H1 (cell line): ENCODE results near the gene DENND2A. TPM values are rescaled to one million over a fixed set of nuclear protein-coding genes. Genes with fewer than 3 reads are reported as not detected.

Source experiments
- CTCF ChIA-PET: fragments of 300-600 bp; sonication (Branson Sonifier 250); formaldehyde crosslinking; loops from one replicate; lab custom pipeline; 2021; ENCODE audit not compliant: partially characterized antibody; lab: Charles Lee
- POLR2A ChIA-PET: fragments of 300-600 bp; sonication (Branson Sonifier 250); formaldehyde crosslinking; loops from one replicate; lab custom pipeline; 2021; ENCODE audit warnings: inconsistent platforms; ENCODE audit not compliant: partially characterized antibody; lab: Charles Lee
- DNase-seq, 2 experiments: peaks; one replicate each; pipeline versions ENCODE4 v3.0.0 to v3.0.0-alpha.2; 2010 to 2022; ENCODE audit warnings: low spot score in 2 of 2, low read depth in 1 of 2, mixed read lengths in 1 of 2
- FAIRE-seq: peaks from 2 replicates; lab custom pipeline; 2011; peaks lifted over from hg19 to GRCh38; lab: Jason Lieb, UNC
- H2AFZ ChIP-seq: 2 replicates; pipeline ENCODE4 v1.8.1; 2012; ENCODE audit warnings: low read length, inconsistent platforms
- H2AK5ac ChIP-seq: 2 replicates; pipeline ENCODE4 v1.6.1; 2013; ENCODE audit warnings: low read depth, low read length
- H2BK120ac ChIP-seq: replicated peaks from 2 replicates; pipeline ENCODE3; 2013; ENCODE audit warnings: low read depth, low read length, inconsistent platforms
- H2BK12ac ChIP-seq: 2 replicates; pipeline ENCODE4 v1.6.1; 2013; ENCODE audit warnings: low read depth, low read length
- H2BK15ac ChIP-seq: 2 replicates; pipeline ENCODE4 v1.6.1; 2013; ENCODE audit warnings: low read length
- H2BK20ac ChIP-seq: 2 replicates; pipeline ENCODE4 v1.6.1; 2013; ENCODE audit warnings: low read length
- H2BK5ac ChIP-seq: 2 replicates; pipeline ENCODE4 v1.6.1; 2013; ENCODE audit warnings: low read depth, low read length
- H3K14ac ChIP-seq: 2 replicates; pipeline ENCODE4 v1.6.1; 2013; ENCODE audit warnings: inconsistent platforms; ENCODE audit not compliant: insufficient read length
- H3K18ac ChIP-seq: 2 replicates; pipeline ENCODE4 v1.6.1; 2013; ENCODE audit warnings: low read length; ENCODE audit errors: extremely low read depth
- H3K23ac ChIP-seq: 2 replicates; pipeline ENCODE4 v1.6.1; 2013; ENCODE audit warnings: inconsistent platforms; ENCODE audit not compliant: insufficient read length
- H3K23me2 ChIP-seq: 2 replicates; pipeline ENCODE4 v1.6.1; 2013; ENCODE audit warnings: low read depth, low read length
- H3K27ac ChIP-seq: 2 replicates; pipeline ENCODE4 v1.6.1; 2011; ENCODE audit warnings: low read depth, low read length, inconsistent platforms
- H3K27me3 ChIP-seq, 4 experiments: replicated peaks in 1 of 4; 1 replicate in 1 of 4; 2 replicates in 3 of 4; pipeline versions ENCODE4 v1.6.1 to v1.8.1; 2011 to 2013; ENCODE audit warnings: low read length in 3 of 4, mild to moderate bottlenecking in 3 of 4, inconsistent platforms in 2 of 4, mixed read lengths in 2 of 4, moderate library complexity in 1 of 4; ENCODE audit not compliant: control insufficient read depth in 3 of 4, insufficient read depth in 3 of 4; ENCODE audit errors: extremely low read depth in 1 of 4
- H3K36me3 ChIP-seq, 4 experiments: 2 replicates each; pipeline versions ENCODE4 v1.6.1 to v1.8.1; 2011 to 2013; ENCODE audit warnings: mild to moderate bottlenecking in 4 of 4, low read length in 3 of 4, moderate library complexity in 2 of 4, control low read depth in 1 of 4, inconsistent platforms in 1 of 4; ENCODE audit not compliant: insufficient read depth in 4 of 4, control insufficient read depth in 2 of 4
- H3K4ac ChIP-seq: replicated peaks from 2 replicates; pipeline ENCODE3; 2013; ENCODE audit warnings: low read length, low read depth, mixed read lengths, inconsistent platforms; ENCODE audit not compliant: insufficient read length
- H3K4me1 ChIP-seq, 4 experiments: replicated peaks in 1 of 4; 1 replicate in 1 of 4; 2 replicates in 3 of 4; pipeline versions ENCODE4 v1.6.1 to v1.8.1; 2011 to 2013; ENCODE audit warnings: low read length in 3 of 4, inconsistent platforms in 2 of 4, mixed read lengths in 1 of 4; ENCODE audit not compliant: insufficient read depth in 4 of 4, control insufficient read depth in 3 of 4
- H3K4me2 ChIP-seq, 2 experiments: 2 replicates each; pipeline versions ENCODE4 v1.6.1 to v1.8.1; 2011 to 2013; ENCODE audit warnings: low read depth in 2 of 2, low read length in 2 of 2, control low read depth in 1 of 2, inconsistent platforms in 1 of 2, mild to moderate bottlenecking in 1 of 2; ENCODE audit not compliant: insufficient read depth in 1 of 2
- H3K4me3 ChIP-seq, 4 experiments: fragments of 200-600, 300-600 bp in 1 of 4; sonication (generic), shearing (Covaris generic), sonication (Bioruptor Twin) in 1 of 4; 2 replicates each; pipeline versions ENCODE4 v1.5.1 to v1.8.1; 2011 to 2016; ENCODE audit warnings: low read length in 4 of 4, low read depth in 3 of 4, control low read depth in 2 of 4, inconsistent platforms in 2 of 4, mild to moderate bottlenecking in 2 of 4, mixed read lengths in 1 of 4, moderate library complexity in 1 of 4; ENCODE audit not compliant: insufficient read depth in 2 of 4; ENCODE audit errors: extremely low read depth in 1 of 4
- H3K56ac ChIP-seq: replicated peaks from 2 replicates; pipeline ENCODE3; 2013; ENCODE audit warnings: low read depth, mild to moderate bottlenecking, mixed read lengths, low read length, inconsistent platforms; ENCODE audit not compliant: insufficient read length
- H3K79me1 ChIP-seq: 2 replicates; pipeline ENCODE4 v1.6.1; 2013; ENCODE audit warnings: low read depth, low read length, control low read depth
- H3K79me2 ChIP-seq, 2 experiments: 2 replicates each; pipeline versions ENCODE4 v1.6.1 to v1.8.1; 2012 to 2013; ENCODE audit warnings: low read length in 2 of 2, mild to moderate bottlenecking in 2 of 2, inconsistent platforms in 1 of 2; ENCODE audit not compliant: insufficient read depth in 2 of 2, control insufficient read depth in 1 of 2
- H3K9ac ChIP-seq, 4 experiments: replicated peaks in 1 of 4; 1 replicate in 1 of 4; 2 replicates in 3 of 4; pipeline versions ENCODE4 v1.6.1 to v1.8.1; 2011 to 2013; ENCODE audit warnings: low read depth in 3 of 4, low read length in 3 of 4, control low read depth in 2 of 4, mild to moderate bottlenecking in 2 of 4, moderate library complexity in 2 of 4, inconsistent platforms in 1 of 4; ENCODE audit errors: extremely low read depth in 1 of 4
- H3K9me3 ChIP-seq, 2 experiments: 2 replicates each; pipeline versions ENCODE4 v1.6.1 to v1.8.1; 2012 to 2013; ENCODE audit warnings: mild to moderate bottlenecking in 2 of 2, moderate library complexity in 2 of 2, control low read depth in 1 of 2, inconsistent platforms in 1 of 2, low read depth in 1 of 2, low read length in 1 of 2, mixed read lengths in 1 of 2; ENCODE audit not compliant: insufficient read depth in 2 of 2
- H4K20me1 ChIP-seq, 2 experiments: replicated peaks in 1 of 2; 2 replicates each; pipeline versions ENCODE3 to v1.8.1; 2011 to 2013; ENCODE audit warnings: inconsistent platforms in 2 of 2, low read length in 2 of 2, mild to moderate bottlenecking in 1 of 2; ENCODE audit not compliant: insufficient read depth in 2 of 2, control insufficient read depth in 1 of 2
- H4K5ac ChIP-seq: 2 replicates; pipeline ENCODE4 v1.6.1; 2013; ENCODE audit warnings: low read length, low read depth, mixed read lengths, inconsistent platforms; ENCODE audit not compliant: insufficient read length
- H4K8ac ChIP-seq: 2 replicates; pipeline ENCODE4 v1.8.0; 2013; ENCODE audit warnings: mild to moderate bottlenecking, moderate library complexity, low read length, inconsistent platforms; ENCODE audit not compliant: insufficient read depth; ENCODE audit errors: extremely low read depth
- H4K91ac ChIP-seq: replicated peaks from 2 replicates; pipeline ENCODE3; 2013; ENCODE audit warnings: low read length, mixed read lengths, inconsistent platforms; ENCODE audit not compliant: insufficient read length
- POLR2A ChIP-seq, 2 experiments: IDR thresholded peaks; 1 replicate in 1 of 2; 2 replicates in 1 of 2; pipeline ENCODE4 v1.6.1; 2011; ENCODE audit warnings: low read depth in 2 of 2, low read length in 2 of 2, mild to moderate bottlenecking in 2 of 2; ENCODE audit errors: control extremely low read depth in 1 of 2
- TBP ChIP-seq: IDR thresholded peaks from 2 replicates; pipeline ENCODE4 v1.6.1; 2011; ENCODE audit warnings: low read depth, low read length, improper control_type of control experiment
- WGBS, 2 experiments: shearing (Covaris generic) in 1 of 2; methylation state at CpG; one replicate each; pipeline versions ENCODE4 v1.1.6 to v1.1.7; 2013 to 2015; ENCODE audit warnings: low lambda C conversion rate in 2 of 2, mixed read lengths in 2 of 2, inconsistent platforms in 1 of 2, low coverage in 1 of 2, missing lambda C conversion rate in 1 of 2; ENCODE audit not compliant: insufficient replicate concordance in 2 of 2, insufficient coverage in 1 of 2, insufficient read length in 1 of 2; ENCODE audit errors: extremely low coverage in 1 of 2, missing lambda C conversion rate in 1 of 2; 5-methylcytosine and 5-hydroxymethylcytosine counted together
- long read RNA-seq, 2 experiments: library from RNA in 1 of 2; library from capped mRNA in 1 of 2; stranded (forward); transcript quantifications; one replicate each; pipeline ENCODE4 v2.0.0, GENCODE V29; 2021; ENCODE audit warnings: inconsistent platforms in 1 of 2
- polyA minus RNA-seq, 3 experiments: library from RNA; depleted of rRNA, polyadenylated mRNA; stranded (reverse); fragments of >200 nt; gene quantifications; 1 replicate in 2 of 3; 2 replicates in 1 of 3; pipeline ENCODE4 v1.2.3, GENCODE V29; 2011
- polyA plus RNA-seq, 7 experiments: library from polyadenylated mRNA; depleted of rRNA in 3 of 7; stranded (reverse) in 5 of 7; unstranded in 2 of 7; fragments of >200 nt in 5 of 7; fragments of 200-250 nt in 2 of 7; gene quantifications; 1 replicate in 5 of 7; 2 replicates in 1 of 7; 4 replicates in 1 of 7; pipeline versions ENCODE4 v1.2.1 to v1.2.3, GENCODE V29; 2011 to 2013; ENCODE audit warnings: missing spikeins in 2 of 7, mixed read lengths in 2 of 7
- total RNA-seq: library from RNA; stranded (reverse); fragmentation: NEBNext Ultra II Directional; extraction: Animal tissue kit (Norgen Biotek cat#: 25700); gene quantifications from 2 replicates; pipeline ENCODE4 v1.2.1, GENCODE V29; 2021
- TF ChIP-seq, protein P1 (sequence below): IDR thresholded peaks from 2 replicates; pipeline ENCODE4 v1.6.1; 2012; ENCODE audit warnings: inconsistent platforms

Gene DENND2A, protein sequence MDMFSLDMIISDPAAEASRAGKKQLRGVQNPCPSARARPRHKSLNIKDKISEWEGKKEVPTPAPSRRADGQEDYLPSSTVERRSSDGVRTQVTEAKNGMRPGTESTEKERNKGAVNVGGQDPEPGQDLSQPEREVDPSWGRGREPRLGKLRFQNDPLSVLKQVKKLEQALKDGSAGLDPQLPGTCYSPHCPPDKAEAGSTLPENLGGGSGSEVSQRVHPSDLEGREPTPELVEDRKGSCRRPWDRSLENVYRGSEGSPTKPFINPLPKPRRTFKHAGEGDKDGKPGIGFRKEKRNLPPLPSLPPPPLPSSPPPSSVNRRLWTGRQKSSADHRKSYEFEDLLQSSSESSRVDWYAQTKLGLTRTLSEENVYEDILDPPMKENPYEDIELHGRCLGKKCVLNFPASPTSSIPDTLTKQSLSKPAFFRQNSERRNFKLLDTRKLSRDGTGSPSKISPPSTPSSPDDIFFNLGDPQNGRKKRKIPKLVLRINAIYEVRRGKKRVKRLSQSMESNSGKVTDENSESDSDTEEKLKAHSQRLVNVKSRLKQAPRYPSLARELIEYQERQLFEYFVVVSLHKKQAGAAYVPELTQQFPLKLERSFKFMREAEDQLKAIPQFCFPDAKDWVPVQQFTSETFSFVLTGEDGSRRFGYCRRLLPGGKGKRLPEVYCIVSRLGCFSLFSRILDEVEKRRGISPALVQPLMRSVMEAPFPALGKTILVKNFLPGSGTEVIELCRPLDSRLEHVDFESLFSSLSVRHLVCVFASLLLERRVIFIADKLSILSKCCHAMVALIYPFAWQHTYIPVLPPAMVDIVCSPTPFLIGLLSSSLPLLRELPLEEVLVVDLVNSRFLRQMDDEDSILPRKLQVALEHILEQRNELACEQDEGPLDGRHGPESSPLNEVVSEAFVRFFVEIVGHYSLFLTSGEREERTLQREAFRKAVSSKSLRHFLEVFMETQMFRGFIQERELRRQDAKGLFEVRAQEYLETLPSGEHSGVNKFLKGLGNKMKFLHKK
- total RNA-seq (11.4 and 13.0 TPM in 2 replicates), polyA plus RNA-seq (2011; rRNA removed) (5.0 and 6.0 TPM in 2 replicates), polyA minus RNA-seq (2011; rRNA and poly(A)+ RNA removed) (8.0 and 12.4 TPM in 2 replicates)
- 5.6 TPM for polyA plus RNA-seq (2011; cell fraction: cytosol; rRNA removed)
- 8.0 TPM for polyA plus RNA-seq (2011; cell fraction: nucleus; rRNA removed)
- 7.1 to 8.8 TPM (median 8.0 TPM) in 4 replicates for polyA plus RNA-seq (2012, experiment 1 of 2)
- 5.8 TPM for polyA plus RNA-seq (2012, experiment 2 of 2)
- 6.1 TPM for polyA plus RNA-seq (2013, experiment 1 of 2)
- polyA plus RNA-seq (2013, experiment 2 of 2), result 6.6 TPM
- 4.6 TPM for polyA minus RNA-seq (2011; cell fraction: cytosol; rRNA and poly(A)+ RNA removed)
- polyA minus RNA-seq (2011; cell fraction: nucleus; rRNA and poly(A)+ RNA removed), result 6.4 TPM
- long read RNA-seq, experiment 1, partial matches to known transcripts, result 3 of 6 reads
- long read RNA-seq, experiment 1, other reads (novel, unspliced or antisense), result 3 of 6 reads
- long read RNA-seq, experiment 2, result 0 reads

DNA sequence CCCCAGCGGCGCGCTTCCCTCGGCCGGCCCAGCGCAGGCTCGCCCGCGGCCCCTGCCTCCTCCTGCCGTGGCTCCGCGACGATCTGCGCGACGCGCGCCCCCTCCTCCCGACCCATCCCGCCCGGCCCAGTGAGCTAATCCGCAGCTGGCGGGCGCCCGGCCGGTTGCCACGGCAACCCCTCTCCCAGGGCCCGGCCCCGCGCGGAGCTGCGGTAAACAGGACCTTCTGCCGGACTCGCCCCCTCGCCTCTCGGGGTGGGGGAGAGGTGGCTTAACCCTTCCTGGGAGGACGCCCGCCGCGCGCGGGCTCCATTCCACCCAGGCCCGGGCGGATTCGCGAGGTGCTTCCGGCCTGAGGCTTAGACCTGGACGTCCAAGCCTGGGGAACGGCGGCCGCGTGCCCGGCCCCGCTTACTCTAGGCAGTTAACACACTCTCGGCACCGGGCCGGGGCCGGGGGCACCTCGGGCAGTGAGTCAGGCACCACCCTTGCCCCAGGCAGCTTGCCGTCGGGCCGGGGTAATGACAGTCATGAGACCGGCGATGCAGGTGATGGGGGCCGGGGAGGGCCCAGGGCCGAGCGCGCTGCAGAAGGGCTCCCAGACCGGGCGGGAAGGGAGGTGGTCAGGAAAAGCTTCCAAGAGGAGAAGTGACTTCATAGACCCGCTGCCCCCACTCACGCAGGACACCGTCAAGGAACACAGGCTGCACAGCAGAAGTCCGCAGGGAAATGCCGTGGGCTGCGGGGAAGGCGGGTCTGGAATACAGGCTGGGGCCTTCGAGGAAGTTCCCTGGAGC lies at the start of gene DENND2A:
Gene DENND2A, minus strand, starts transcription at position 87 of the 797 bp plus-strand sequence. CDS start 38,416 bp downstream, outside the sequence.
- no peak within 1 kb of the TSS for H3K23ac ChIP-seq
- peak within 1 kb of the TSS; percentile 75; the same call in 1 of the 2 replicates for H2BK5ac ChIP-seq
- peaks cover 12% of the 10 kb centered on the region for H3K23me2 ChIP-seq
- no peak within 1 kb of the TSS for H3K14ac ChIP-seq
- peak within 1 kb of the TSS; percentile 75 for H3K4ac ChIP-seq
- no peaks in the 10 kb centered on the region for H3K9me3 ChIP-seq
- H3K56ac ChIP-seq, result no peak within 1 kb of the TSS
- WGBS, 2 experiments, result 6% methylated on average over 30 of the region's 78 CpGs; no CpG with 5 or more reads in 1 of the 2 experiments
- H3K36me3 ChIP-seq, result no peaks in the 10 kb centered on the region
- no peak within 1 kb of the TSS for H2AK5ac ChIP-seq
- DNase-seq (peak in 1 of 2 experiments; percentile 86), FAIRE-seq (no peak)
- H4K8ac ChIP-seq, result peak within 1 kb of the TSS; percentile 82
- 0 out of 4 replicates have a peak, but pooled peaks cover 0 to 2% of the 10 kb centered on the region in 2 experiments for H3K79me2 ChIP-seq
- H3K79me1 ChIP-seq, result peaks cover 2% of the 10 kb centered on the region; the same call in 1 of the 2 replicates
- peak within 1 kb of the TSS; percentile 85 for H3K18ac ChIP-seq
- no peak within 1 kb of the TSS; the same call in 1 of the 2 replicates for H2BK20ac ChIP-seq
- no peak within 1 kb of the TSS for H2BK120ac ChIP-seq
- POLR2A ChIA-PET, result interaction anchor here (0.6 to 1.5 kb wide), 6 partner anchors 8 to 132 kb away, joined by 3 to 5 read pairs (median 3); no protein-coding TSS in a partner anchor
- H2BK12ac ChIP-seq, result peak within 1 kb of the TSS; percentile 68; the same call in 1 of the 2 replicates
- peak within 1 kb of the TSS; percentile 40; the same call in 1 of the 2 replicates for H2AFZ ChIP-seq
- peaks cover 9 to 23% (median 15%) of the 10 kb centered on the region in 4 experiments for H3K4me1 ChIP-seq
- no peak within 1 kb of the TSS; the same call in 1 of the 2 replicates for H3K27ac ChIP-seq
- no peak within 1 kb of the TSS for H2BK15ac ChIP-seq
- H3K4me3 ChIP-seq, result peak within 1 kb of the TSS; percentile 58 to 69 (median 66)
- CTCF ChIA-PET, result interaction anchor here (0.7 to 19.9 kb wide), 6 partner anchors 12 to 446 kb away, joined by 3 to 322 read pairs (median 4); no protein-coding TSS in a partner anchor
- H4K91ac ChIP-seq, result peak within 1 kb of the TSS; percentile 26
- H3K9ac ChIP-seq, result peak within 1 kb of the TSS in 3 of 4 experiments; percentile 54 to 66 (median 63); a peak in 5 of 7 replicates
- H3K27me3 ChIP-seq, result peaks cover 0 to 28% (median 14%) of the 10 kb centered on the region in 4 experiments; a peak in 5 of 7 replicates
- no peak within 1 kb of the TSS for H4K5ac ChIP-seq
- peak within 1 kb of the TSS; percentile 64 to 92 for H3K4me2 ChIP-seq
- no peaks in the 10 kb centered on the region for H4K20me1 ChIP-seq
- TF ChIP-seq TBP, result peak; percentile 11; the same call in 1 of the 2 replicates
- TF ChIP-seq, protein P1, sequence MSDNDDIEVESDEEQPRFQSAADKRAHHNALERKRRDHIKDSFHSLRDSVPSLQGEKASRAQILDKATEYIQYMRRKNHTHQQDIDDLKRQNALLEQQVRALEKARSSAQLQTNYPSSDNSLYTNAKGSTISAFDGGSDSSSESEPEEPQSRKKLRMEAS, result peak; percentile 76; the same call in 1 of the 2 replicates
- TF ChIP-seq POLR2A (IDR thresholded peaks at IDR 0.05; ENCODE audit: control extremely low read depth in 1 of 2, low read depth in 2 of 2, low read length in 2 of 2), result peak in 1 of 2 experiments; percentile 34; a peak in 1 of 3 replicates
